HG02623 (cell line): ENCODE results near the gene PPP1R9B.

Experiments
- ATAC-seq: cut with Tn5 transposase; IDR thresholded peaks from one replicate; pipeline ENCODE4 v1.9.1; 2021; ENCODE audit warnings: moderate library complexity; ENCODE audit not compliant: unreplicated experiment

Gene PPP1R9B

DNA sequence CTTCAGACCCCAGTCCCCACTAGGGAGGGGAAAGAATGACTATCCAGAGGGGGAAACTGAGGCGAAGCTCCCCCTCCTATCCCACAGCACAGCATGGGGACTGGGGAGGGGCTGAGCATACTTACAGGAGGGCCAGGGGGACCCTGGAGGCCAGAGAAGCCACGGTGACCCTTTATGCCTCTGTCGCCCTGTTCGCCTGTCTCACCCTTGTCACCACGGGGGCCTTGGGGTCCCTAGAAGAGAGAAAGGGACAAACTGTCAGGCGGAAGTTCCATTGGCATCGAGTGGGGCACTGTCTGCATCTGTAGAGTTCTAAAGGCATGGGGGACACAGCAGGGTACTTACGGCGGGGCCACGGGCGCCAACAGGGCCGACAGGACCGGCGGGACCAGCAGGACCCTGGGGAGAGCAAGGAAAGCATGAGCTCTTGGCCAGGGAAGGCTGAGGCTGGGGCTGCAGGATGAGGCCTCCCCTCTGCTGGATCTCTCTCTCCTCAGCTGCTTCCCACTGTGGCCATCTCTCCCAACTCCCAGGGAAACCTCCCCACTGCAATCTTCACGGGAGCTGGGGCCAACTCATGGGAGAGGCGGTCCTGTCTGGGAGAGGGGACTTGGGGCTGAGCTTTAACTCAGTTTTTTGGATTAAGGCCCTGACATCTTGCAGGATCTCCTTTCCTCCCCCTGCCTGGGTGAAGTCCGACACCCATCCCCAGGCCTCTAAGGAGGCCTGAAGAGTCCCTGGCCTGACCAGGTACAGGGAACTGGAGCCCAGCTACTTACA is 37.5 kb upstream of the PPP1R9B start:
- ATAC-seq = no peak

DNA sequence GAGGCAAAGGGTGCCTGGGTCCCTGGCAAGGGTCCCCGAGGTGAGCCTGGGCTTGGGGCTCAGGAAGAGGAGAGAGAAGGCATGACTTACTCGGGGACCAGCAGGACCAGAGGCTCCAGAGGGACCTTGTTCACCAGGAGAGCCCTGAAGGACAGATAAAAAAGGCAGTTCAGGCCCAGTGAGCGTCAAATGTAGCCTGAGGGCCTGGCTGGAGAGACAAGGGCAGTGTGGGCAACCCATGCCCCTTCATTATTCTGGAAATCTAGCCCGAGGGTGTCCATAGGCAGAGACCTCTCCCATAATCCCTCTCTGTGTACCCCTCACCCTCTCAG is 36.9 kb upstream of the PPP1R9B start:
- ATAC-seq = no peak

DNA sequence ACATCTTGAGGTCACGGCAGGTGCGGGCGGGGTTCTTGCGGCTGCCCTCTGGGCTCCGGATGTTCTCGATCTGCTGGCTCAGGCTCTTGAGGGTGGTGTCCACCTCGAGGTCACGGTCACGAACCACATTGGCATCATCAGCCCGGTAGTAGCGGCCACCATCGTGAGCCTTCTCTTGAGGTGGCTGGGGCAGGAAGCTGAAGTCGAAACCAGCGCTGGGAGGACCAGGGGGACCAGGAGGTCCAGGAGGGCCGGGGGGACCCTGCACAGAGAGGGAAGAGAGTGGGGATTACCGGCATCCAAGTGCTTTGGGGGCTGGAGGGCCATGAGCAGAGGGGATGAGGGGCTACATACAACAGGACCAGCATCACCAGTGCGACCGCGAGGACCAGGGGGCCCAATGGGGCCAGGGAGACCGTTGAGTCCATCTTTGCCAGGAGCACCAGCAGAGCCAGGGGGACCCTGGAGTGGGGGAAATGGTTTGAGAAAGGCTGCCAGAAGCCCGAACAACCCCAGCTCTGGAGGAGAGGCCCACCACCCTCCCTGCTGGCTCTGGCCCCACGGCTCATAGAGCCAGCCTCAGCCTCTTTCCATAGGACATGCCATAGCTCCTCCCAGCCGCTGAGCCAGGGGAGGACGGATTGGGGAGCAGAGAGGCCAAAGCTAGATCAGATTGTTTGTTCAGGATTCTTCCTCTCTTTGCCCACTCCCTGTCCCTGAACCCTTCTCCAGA is 36.4 kb upstream of the PPP1R9B start:
- no peak for ATAC-seq

DNA sequence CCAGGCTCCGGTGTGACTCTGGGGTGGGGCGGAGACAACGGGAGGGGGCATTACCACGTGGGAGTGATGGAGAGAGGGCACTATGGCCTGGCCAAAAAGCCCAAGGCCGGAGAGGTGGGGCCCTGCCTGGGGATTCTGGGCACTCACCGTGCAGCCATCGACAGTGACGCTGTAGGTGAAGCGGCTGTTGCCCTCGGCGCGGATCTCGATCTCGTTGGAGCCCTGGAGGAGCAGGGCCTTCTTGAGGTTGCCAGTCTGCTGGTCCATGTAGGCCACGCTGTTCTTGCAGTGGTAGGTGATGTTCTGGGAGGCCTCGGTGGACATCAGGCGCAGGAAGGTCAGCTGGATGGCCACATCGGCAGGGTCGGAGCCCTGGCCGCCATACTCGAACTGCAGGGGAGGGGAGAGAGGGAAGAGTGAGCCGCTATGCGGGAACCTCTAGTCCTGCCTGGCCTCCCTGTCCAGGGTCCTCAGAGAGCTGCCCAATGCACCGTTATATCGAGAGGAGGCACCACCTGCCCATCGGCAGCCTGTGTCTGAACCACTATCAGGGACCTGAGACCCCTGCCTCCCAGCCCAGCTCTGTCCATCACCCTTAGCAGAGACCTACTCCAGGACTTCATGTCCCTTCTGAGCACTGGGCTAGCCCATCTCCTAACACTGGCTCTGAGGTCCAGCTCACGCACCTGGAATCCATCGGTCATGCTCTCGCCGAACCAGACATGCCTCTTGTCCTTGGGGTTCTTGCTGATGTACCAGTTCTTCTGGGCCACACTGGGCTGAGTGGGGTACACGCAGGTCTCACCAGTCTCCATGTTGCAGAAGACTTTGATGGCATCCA is 35.4 kb upstream of the PPP1R9B start:
- ATAC-seq = no peak

DNA sequence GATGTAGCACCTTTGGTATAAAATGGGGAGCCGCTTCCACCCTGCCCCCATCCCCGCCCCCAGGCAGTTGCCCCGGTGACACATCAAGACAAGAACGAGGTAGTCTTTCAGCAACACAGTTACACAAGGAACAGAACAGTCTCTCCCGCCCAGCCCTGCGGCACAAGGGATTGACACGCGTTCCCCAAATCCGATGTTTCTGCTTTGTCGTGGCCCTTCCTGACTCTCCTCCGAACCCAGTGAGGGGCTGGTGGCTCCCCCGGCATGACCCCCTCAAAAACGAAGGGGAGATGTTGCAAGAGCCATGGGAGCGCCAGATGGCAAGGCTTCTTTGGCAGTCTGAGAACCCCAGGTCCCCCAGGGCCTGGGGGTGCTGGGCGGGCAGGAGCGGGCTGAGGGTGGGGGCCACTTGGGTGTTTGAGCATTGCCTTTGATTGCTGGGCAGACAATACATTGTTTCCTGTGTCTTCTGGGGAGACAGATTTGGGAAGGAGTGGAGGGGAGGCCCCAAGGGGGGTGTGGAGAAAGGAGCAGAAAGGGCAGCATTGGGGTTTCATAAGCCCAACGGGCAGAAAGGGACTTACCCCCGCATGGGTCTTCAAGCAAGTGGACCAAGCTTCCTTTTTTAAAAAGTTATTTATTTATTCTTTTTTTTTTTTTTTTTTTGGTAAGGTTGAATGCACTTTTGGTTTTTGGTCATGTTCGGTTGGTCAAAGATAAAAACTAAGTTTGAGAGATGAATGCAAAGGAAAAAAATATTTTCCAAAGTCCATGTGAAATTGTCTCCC is 34.3 kb upstream of the PPP1R9B start:
- ATAC-seq = no peak

DNA sequence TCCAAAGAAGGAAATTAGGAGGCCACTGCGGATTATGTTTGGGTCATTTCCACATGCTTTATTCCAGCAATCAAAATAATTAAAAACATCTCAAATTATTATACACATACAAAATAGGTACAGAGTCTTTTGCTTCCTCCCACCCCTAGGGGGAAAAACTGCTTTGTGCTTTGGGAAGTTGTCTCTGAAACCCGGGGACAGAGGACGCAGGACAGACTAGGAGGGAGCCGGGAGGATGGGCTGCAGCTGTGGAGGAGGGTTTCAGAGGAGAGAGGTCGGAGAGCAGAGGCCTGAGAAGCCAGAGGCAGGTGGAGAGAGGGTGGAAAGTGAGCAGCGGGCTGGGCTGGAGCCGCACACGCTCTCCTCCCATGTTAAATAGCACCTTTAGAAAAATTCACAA is 33.6 kb upstream of the PPP1R9B start:
- no peak for ATAC-seq

DNA sequence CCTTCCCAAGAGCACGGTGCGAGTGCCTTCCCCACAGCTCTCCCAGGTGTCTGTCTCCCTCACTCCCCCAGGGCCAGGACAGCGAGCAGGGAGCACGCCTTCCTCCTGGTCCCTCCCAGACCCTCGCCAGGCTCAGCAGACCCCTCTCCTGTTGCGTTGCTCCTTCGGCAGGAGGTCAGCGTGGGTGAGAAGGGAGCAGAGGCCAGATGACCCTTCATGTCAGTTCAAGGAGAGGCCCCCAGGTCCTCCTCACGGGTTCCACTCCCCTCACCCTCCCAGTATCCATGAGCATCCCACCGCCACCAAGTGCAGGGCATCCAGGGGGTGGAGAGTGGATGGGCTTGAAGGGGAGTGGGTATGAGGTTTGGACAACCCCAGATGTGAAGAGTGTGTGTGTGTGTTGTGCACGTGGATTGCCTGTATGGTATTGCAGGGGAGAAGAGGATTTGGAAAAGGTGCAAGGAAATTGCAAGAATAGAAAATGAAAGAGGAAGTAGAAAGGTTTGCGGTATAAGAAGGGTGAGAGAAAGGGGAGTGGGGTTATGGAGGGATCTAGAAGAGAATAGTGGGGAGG is 33.0 kb upstream of the PPP1R9B start:
- ATAC-seq = no peak

DNA sequence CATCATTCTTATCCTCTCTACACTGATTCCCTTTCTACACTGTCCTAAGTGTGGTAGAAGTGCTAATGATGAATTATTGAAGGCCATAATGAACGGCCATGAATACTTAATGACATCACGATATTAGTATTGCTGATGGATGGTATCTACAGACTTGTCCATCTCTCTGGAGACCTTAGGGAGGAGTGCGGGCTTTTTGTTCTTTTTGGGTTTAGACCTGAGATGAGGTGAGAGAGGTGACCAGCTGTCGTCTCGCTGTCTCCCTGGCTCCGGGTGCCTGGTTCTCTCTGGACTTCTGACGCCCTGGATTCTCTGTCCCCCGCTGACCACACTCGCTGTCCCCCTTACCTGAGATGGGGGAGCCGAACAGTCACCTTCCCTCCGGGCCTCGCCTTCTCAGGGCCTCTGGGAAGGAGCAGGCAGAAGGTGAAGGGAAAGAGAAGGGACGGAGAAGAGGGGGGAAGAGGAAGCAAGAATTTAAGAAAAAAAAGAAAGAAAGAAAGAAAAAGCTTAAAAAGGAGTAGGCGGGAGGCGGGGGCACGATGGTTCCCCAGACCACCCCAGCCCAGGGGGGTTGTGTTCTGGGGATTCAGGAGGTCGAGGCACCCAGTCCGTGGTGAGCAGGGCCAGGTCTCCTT is 32.4 kb upstream of the PPP1R9B start:
- ATAC-seq = no peak

DNA sequence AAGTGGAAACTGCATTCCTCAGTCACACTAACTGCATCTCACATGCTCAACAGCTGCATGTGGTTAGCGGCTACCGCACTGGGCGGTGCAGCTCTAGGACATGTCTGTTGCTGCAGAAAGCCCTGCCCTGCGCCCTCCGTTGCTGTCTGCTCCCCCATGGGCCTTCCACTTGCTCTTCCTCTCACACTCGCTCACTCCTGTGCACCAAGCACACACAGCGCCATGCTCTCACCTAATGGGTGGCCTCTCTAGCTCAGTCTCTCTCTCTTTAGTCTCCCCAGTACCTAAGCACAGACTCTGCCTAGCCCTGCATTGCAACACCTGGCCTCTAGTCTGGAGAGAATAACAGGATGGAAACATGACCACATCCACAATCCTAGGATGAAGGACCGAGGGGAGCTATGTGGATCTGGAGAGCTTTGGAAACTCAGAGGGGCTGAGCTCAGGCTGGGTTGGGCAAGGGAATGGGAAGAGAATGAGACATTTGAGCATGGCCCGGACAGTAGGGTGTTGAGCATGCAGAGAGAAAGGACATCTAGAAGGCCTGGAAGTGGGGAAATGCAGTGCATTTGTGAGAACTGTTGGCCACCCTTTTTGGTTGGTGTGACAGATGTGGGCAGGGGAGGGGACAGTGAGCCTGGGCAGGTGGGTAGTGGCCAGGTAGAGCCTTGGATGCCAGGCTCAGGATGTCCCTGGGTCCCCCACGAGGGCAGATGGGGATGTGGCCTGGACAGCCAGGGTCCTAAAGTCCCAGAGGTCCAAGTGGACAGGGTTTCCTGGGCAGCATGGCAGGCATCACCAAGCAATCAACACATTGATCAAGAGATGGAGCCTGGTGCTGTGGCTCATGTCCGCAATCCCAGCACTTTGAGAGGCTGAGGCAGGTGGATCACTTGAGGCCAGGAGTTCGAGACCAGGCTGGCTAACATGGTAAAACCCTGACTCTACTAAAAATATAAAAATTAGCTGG is 31.4 kb upstream of the PPP1R9B start:
- ATAC-seq = no peak

DNA sequence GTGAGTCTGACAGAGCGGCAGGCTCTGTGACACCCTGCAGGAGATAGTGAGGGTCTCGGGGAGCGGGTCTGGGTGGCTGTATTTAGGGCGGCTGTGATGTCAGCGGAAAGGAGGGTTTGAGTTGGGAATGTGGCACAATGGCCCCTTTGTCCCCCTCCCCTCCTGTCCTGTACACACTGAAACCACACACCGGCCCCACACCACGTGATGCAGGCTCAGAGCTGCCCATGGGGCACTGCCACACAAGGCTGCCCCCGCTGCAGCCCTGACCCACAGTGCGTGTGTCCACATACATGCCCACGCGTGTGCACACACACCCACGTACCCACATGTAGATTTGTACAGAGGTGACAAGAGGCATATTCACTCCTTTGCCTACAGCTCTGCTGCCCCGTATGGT is 30.7 kb upstream of the PPP1R9B start:
- ATAC-seq = no peak

DNA sequence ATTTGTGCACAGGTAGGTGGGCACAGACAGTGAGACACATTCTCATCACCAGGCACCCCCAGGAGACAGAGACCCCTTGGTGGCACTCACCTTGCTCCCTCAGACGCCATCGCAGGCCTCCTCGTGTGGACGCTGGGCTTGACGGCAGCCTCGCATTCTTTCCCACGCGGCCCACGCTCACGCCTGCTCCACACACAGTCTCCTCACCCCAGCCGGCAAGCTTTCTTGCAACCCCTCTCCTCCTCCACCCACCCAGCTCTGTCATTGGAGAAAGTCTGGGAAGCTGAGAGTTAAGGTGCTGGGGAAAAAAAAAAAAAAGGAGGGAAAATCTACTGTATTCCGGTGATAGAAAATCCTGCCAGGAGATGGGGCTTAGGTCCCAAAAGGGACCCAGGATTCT is 30.1 kb upstream of the PPP1R9B start:
- no peak for ATAC-seq

DNA sequence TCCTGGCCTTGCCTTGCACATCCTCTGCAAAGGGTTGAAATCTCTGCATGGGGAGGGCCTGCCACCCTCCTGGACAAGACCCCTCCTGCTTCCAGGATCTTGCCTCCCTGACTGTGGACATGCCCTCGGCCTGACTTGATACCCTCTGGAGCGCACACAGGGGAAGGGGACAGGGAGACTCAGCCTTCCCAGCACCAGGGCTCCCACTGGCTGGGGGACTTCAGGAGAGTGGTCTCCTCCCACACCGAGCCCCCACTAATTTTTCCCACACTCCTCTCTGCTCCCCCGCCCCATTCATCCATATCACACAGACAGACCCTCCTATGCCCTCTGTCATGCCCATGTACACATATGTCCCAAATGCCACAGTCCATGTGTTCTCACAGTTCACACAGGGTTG is 29.6 kb upstream of the PPP1R9B start:
- no peak for ATAC-seq

DNA sequence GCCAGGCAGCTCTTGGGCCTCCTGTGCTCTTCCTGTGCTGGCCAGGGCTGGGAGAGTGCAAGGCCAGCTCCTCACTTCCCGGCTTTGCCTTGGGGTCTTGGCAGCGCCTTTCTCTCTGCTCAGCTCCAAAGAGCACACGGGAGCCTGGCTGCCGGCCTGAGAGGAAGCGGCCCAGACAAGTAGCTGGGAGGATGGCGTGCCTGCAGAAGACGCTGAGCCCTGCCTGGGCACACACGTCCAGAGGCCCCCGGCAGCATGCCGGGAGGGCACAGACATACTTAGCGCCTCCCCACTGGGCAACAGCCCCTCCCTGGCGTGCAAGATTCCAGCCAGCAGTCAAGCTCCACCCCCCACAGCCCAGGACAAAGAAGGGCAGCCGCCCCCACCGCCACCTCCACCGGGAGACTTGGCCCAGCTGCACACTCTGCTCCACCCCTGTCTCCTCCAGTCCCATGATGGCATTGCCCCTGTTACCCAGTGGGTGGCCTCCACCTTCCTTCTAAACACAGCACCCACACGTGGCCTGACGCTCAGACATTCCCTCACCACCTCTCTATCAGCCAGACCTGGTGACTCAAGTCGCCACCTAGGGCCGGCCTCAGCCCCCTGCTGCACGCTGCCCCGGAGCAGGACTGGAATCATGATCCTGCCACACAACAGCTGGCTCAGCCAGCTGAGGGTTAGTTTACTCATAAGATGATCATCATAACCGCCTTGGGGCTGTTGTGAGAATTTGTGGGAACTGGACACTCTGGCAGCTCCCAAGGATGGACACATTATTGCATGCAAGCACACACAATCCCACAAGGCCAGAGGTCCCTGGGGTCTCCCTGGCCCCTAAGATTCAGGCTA is 27.7 kb upstream of the PPP1R9B start:
- peak; percentile 58 for ATAC-seq

DNA sequence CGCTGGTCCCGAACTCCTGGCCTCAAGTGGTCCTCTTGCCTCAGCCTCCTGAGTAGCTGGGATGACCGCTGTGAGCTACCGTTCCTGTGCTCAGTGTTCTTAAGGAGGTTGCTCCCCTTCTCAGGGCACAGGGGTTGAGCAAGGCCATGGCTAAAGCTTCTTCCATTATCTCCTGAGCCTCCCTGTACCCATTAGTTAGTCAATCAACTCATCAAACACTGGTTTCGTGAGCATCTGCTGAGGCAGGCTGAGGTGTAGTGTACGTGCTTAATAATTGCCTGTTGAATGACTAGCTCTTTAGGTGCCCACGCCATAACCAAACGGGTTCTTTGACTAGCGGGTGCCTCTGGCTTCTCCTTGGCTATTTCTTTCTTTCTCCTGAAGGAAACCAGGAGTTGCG is 27.0 kb upstream of the PPP1R9B start:
- no peak for ATAC-seq

DNA sequence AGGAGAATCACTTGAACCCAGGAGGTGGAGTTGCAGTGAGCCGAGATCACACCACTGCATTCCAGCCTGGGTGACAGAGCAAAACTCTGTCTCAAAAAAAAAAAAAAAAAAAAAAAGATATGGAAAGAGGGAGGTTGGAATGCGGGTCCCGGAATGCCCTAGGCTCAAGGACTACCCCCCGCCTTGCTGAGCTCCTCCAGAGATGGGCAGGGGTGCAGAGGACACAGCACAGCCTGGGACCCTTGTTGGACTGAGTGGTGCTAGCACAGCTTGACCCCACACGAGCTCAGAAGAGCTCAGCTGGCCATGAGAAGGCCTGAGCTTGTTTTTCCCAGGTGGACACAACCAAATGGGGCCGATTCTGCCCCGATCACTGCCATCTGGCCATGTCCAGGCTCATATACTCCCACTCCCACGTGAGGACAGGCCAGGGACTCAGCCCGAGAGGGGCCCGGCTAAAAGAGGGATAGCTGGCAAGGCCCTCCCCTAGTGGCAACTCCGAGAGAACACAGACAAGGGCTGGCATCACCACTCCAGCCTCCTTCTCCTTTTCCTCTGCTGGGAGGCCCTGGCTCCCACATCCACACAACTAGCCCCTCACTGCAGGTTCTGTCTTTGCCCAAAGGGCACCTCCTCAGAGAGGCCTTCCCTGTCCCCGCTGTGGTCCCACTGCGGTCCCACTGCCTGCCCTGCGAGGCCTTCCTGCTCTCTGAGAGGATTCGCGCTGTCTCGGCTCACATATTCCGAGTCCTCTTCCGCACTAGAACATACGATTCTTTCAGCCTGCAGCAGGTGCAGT is 26.3 kb upstream of the PPP1R9B start:
- no peak for ATAC-seq

DNA sequence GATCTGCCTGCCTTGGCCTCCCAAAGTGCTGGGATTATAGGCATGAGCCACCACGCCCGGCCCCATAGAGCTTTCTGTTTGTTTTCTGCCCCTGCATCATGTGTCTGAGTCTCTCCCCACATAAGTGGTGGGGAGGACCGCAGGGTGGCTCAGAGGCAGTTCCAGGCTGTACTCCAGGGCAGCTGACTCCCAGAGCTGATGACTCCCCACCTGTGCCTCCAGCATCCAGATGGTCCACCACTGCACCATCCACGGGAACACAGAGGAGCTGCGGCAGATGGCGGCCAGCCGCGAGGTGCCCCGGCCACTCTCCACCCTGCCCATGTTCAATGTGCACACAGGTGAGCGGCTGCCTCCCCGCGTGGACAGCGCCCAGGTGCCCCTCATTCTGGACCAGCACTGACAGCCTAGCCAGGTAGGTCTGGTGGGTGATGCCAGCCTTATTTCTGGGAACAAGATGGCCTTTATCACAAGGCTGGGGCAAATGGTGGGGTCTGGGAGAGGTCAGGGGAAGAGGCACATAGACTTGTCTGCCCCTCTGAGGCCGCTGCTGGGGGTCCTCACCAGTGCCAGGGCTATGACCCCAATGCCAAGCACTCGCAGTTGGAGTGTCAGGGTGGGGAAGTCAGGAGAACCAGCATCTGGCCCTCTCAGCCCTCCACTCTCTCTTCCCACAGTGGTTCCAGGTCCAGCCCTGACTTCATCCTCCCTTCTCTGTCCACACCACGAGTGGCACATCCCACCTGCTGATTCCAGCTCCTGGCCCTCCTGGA is 24.7 kb upstream of the PPP1R9B start:
- ATAC-seq = no peak

DNA sequence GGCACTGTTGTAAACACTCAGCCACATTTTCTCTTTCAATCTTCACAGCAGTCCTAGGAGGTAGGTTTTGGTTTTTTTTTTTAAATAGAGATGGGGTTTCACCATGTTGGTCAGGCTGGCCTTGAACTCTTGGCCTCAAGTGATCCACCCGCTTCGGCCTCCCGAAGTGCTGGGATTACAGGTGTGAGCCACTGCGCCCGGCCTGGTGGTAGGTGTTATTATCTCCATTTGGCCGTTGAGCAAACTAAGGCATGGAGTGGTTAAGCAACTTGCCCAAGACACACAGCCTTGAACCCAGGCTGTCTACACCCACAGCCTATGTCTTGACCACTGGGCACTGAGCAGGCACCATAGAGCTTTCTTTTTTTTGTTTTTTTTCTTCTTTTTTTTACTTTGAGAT is 24.0 kb upstream of the PPP1R9B start:
- no peak for ATAC-seq
